Measurements from ENCODE around the gene HPGDS.

- TF ChIP-seq POLR2A (IDR thresholded peaks at IDR 0.05; ENCODE audit: low read depth, low read length) (no peak), TAF1 (IDR thresholded peaks at IDR 0.05; ENCODE audit: low read depth, low read length) (no peak), POU2F2 (IDR thresholded peaks at IDR 0.05; ENCODE audit: low read depth, low read length) (no peak), POLR2AphosphoS5 (IDR thresholded peaks at IDR 0.05; ENCODE audit: low read depth, low read length) (no peak), SPI1 (IDR thresholded peaks at IDR 0.05; ENCODE audit: low read depth, low read length) (no peak), PAX5 (IDR thresholded peaks at IDR 0.05; ENCODE audit: insufficient read depth, low read length, severe bottlenecking) (no peak)
These were observed 20.6 kb upstream of the HPGDS start for GRCh38 chr4:94363136-94363655.
